H1 (cell line): Measurements from ENCODE around the gene SOX2. TPM values are rescaled to one million over a fixed set of nuclear protein-coding genes. Genes with fewer than 3 reads are reported as not detected.

Source experiments
- CTCF ChIA-PET: fragments of 300-600 bp; sonication (Branson Sonifier 250); formaldehyde crosslinking; loops from one replicate; lab custom pipeline; 2021; ENCODE audit not compliant: partially characterized antibody; lab: Charles Lee
- POLR2A ChIA-PET: fragments of 300-600 bp; sonication (Branson Sonifier 250); formaldehyde crosslinking; loops from one replicate; lab custom pipeline; 2021; ENCODE audit warnings: inconsistent platforms; ENCODE audit not compliant: partially characterized antibody; lab: Charles Lee
- DNase-seq, 2 experiments: peaks; one replicate each; pipeline versions ENCODE4 v3.0.0 to v3.0.0-alpha.2; 2010 to 2022; ENCODE audit warnings: low spot score in 2 of 2, low read depth in 1 of 2, mixed read lengths in 1 of 2
- FAIRE-seq: peaks from 2 replicates; lab custom pipeline; 2011; peaks lifted over from hg19 to GRCh38; lab: Jason Lieb, UNC
- H2AFZ ChIP-seq: 2 replicates; pipeline ENCODE4 v1.8.1; 2012; ENCODE audit warnings: low read length, inconsistent platforms
- H2AK5ac ChIP-seq: 2 replicates; pipeline ENCODE4 v1.6.1; 2013; ENCODE audit warnings: low read depth, low read length
- H2BK120ac ChIP-seq: replicated peaks from 2 replicates; pipeline ENCODE3; 2013; ENCODE audit warnings: low read depth, low read length, inconsistent platforms
- H2BK12ac ChIP-seq: 2 replicates; pipeline ENCODE4 v1.6.1; 2013; ENCODE audit warnings: low read depth, low read length
- H2BK15ac ChIP-seq: 2 replicates; pipeline ENCODE4 v1.6.1; 2013; ENCODE audit warnings: low read length
- H2BK20ac ChIP-seq: 2 replicates; pipeline ENCODE4 v1.6.1; 2013; ENCODE audit warnings: low read length
- H2BK5ac ChIP-seq: 2 replicates; pipeline ENCODE4 v1.6.1; 2013; ENCODE audit warnings: low read depth, low read length
- H3K14ac ChIP-seq: 2 replicates; pipeline ENCODE4 v1.6.1; 2013; ENCODE audit warnings: inconsistent platforms; ENCODE audit not compliant: insufficient read length
- H3K18ac ChIP-seq: 2 replicates; pipeline ENCODE4 v1.6.1; 2013; ENCODE audit warnings: low read length; ENCODE audit errors: extremely low read depth
- H3K23ac ChIP-seq: 2 replicates; pipeline ENCODE4 v1.6.1; 2013; ENCODE audit warnings: inconsistent platforms; ENCODE audit not compliant: insufficient read length
- H3K23me2 ChIP-seq: 2 replicates; pipeline ENCODE4 v1.6.1; 2013; ENCODE audit warnings: low read depth, low read length
- H3K27ac ChIP-seq: 2 replicates; pipeline ENCODE4 v1.6.1; 2011; ENCODE audit warnings: low read depth, low read length, inconsistent platforms
- H3K27me3 ChIP-seq, 4 experiments: replicated peaks in 1 of 4; 1 replicate in 1 of 4; 2 replicates in 3 of 4; pipeline versions ENCODE4 v1.6.1 to v1.8.1; 2011 to 2013; ENCODE audit warnings: low read length in 3 of 4, mild to moderate bottlenecking in 3 of 4, inconsistent platforms in 2 of 4, mixed read lengths in 2 of 4, moderate library complexity in 1 of 4; ENCODE audit not compliant: control insufficient read depth in 3 of 4, insufficient read depth in 3 of 4; ENCODE audit errors: extremely low read depth in 1 of 4
- H3K36me3 ChIP-seq, 4 experiments: 2 replicates each; pipeline versions ENCODE4 v1.6.1 to v1.8.1; 2011 to 2013; ENCODE audit warnings: mild to moderate bottlenecking in 4 of 4, low read length in 3 of 4, moderate library complexity in 2 of 4, control low read depth in 1 of 4, inconsistent platforms in 1 of 4; ENCODE audit not compliant: insufficient read depth in 4 of 4, control insufficient read depth in 2 of 4
- H3K4ac ChIP-seq: replicated peaks from 2 replicates; pipeline ENCODE3; 2013; ENCODE audit warnings: low read length, low read depth, mixed read lengths, inconsistent platforms; ENCODE audit not compliant: insufficient read length
- H3K4me1 ChIP-seq, 4 experiments: replicated peaks in 1 of 4; 1 replicate in 1 of 4; 2 replicates in 3 of 4; pipeline versions ENCODE4 v1.6.1 to v1.8.1; 2011 to 2013; ENCODE audit warnings: low read length in 3 of 4, inconsistent platforms in 2 of 4, mixed read lengths in 1 of 4; ENCODE audit not compliant: insufficient read depth in 4 of 4, control insufficient read depth in 3 of 4
- H3K4me2 ChIP-seq, 2 experiments: 2 replicates each; pipeline versions ENCODE4 v1.6.1 to v1.8.1; 2011 to 2013; ENCODE audit warnings: low read depth in 2 of 2, low read length in 2 of 2, control low read depth in 1 of 2, inconsistent platforms in 1 of 2, mild to moderate bottlenecking in 1 of 2; ENCODE audit not compliant: insufficient read depth in 1 of 2
- H3K4me3 ChIP-seq, 4 experiments: fragments of 200-600, 300-600 bp in 1 of 4; sonication (generic), shearing (Covaris generic), sonication (Bioruptor Twin) in 1 of 4; 2 replicates each; pipeline versions ENCODE4 v1.5.1 to v1.8.1; 2011 to 2016; ENCODE audit warnings: low read length in 4 of 4, low read depth in 3 of 4, control low read depth in 2 of 4, inconsistent platforms in 2 of 4, mild to moderate bottlenecking in 2 of 4, mixed read lengths in 1 of 4, moderate library complexity in 1 of 4; ENCODE audit not compliant: insufficient read depth in 2 of 4; ENCODE audit errors: extremely low read depth in 1 of 4
- H3K56ac ChIP-seq: replicated peaks from 2 replicates; pipeline ENCODE3; 2013; ENCODE audit warnings: low read depth, mild to moderate bottlenecking, mixed read lengths, low read length, inconsistent platforms; ENCODE audit not compliant: insufficient read length
- H3K79me1 ChIP-seq: 2 replicates; pipeline ENCODE4 v1.6.1; 2013; ENCODE audit warnings: low read depth, low read length, control low read depth
- H3K79me2 ChIP-seq, 2 experiments: 2 replicates each; pipeline versions ENCODE4 v1.6.1 to v1.8.1; 2012 to 2013; ENCODE audit warnings: low read length in 2 of 2, mild to moderate bottlenecking in 2 of 2, inconsistent platforms in 1 of 2; ENCODE audit not compliant: insufficient read depth in 2 of 2, control insufficient read depth in 1 of 2
- H3K9ac ChIP-seq, 4 experiments: replicated peaks in 1 of 4; 1 replicate in 1 of 4; 2 replicates in 3 of 4; pipeline versions ENCODE4 v1.6.1 to v1.8.1; 2011 to 2013; ENCODE audit warnings: low read depth in 3 of 4, low read length in 3 of 4, control low read depth in 2 of 4, mild to moderate bottlenecking in 2 of 4, moderate library complexity in 2 of 4, inconsistent platforms in 1 of 4; ENCODE audit errors: extremely low read depth in 1 of 4
- H3K9me3 ChIP-seq, 2 experiments: 2 replicates each; pipeline versions ENCODE4 v1.6.1 to v1.8.1; 2012 to 2013; ENCODE audit warnings: mild to moderate bottlenecking in 2 of 2, moderate library complexity in 2 of 2, control low read depth in 1 of 2, inconsistent platforms in 1 of 2, low read depth in 1 of 2, low read length in 1 of 2, mixed read lengths in 1 of 2; ENCODE audit not compliant: insufficient read depth in 2 of 2
- H4K20me1 ChIP-seq, 2 experiments: replicated peaks in 1 of 2; 2 replicates each; pipeline versions ENCODE3 to v1.8.1; 2011 to 2013; ENCODE audit warnings: inconsistent platforms in 2 of 2, low read length in 2 of 2, mild to moderate bottlenecking in 1 of 2; ENCODE audit not compliant: insufficient read depth in 2 of 2, control insufficient read depth in 1 of 2
- H4K5ac ChIP-seq: 2 replicates; pipeline ENCODE4 v1.6.1; 2013; ENCODE audit warnings: low read length, low read depth, mixed read lengths, inconsistent platforms; ENCODE audit not compliant: insufficient read length
- H4K8ac ChIP-seq: 2 replicates; pipeline ENCODE4 v1.8.0; 2013; ENCODE audit warnings: mild to moderate bottlenecking, moderate library complexity, low read length, inconsistent platforms; ENCODE audit not compliant: insufficient read depth; ENCODE audit errors: extremely low read depth
- H4K91ac ChIP-seq: replicated peaks from 2 replicates; pipeline ENCODE3; 2013; ENCODE audit warnings: low read length, mixed read lengths, inconsistent platforms; ENCODE audit not compliant: insufficient read length
- EZH2 ChIP-seq: fragments of 200-600 bp; sonication (generic); IDR thresholded peaks from 2 replicates; pipeline ENCODE4 v1.7.1; 2012; ENCODE audit warnings: low read depth, mild to moderate bottlenecking, moderate library complexity, low read length, inconsistent platforms; ENCODE audit not compliant: severe bottlenecking
- HDAC2 ChIP-seq, 2 experiments: fragments of 300-600 bp in 1 of 2; sonication (generic) in 1 of 2; IDR thresholded peaks; 2 replicates each; pipeline ENCODE4 v1.6.1; 2011 to 2012; ENCODE audit warnings: low read depth in 2 of 2, low read length in 2 of 2, mild to moderate bottlenecking in 2 of 2, moderate library complexity in 2 of 2, borderline replicate concordance in 1 of 2, inconsistent platforms in 1 of 2
- HDAC6 ChIP-seq: IDR thresholded peaks from one replicate; pipeline ENCODE4 v1.7.1; 2012; ENCODE audit warnings: low read depth, mild to moderate bottlenecking, inconsistent platforms, low read length, moderate library complexity
- KDM5A ChIP-seq: fragments of 200-600 bp; IDR thresholded peaks from 2 replicates; pipeline ENCODE4 v1.7.1; 2012; ENCODE audit warnings: mild to moderate bottlenecking, low read length, inconsistent platforms, mixed read lengths
- MAFK ChIP-seq: IDR thresholded peaks from 2 replicates; pipeline ENCODE4 v1.6.1; 2012; ENCODE audit warnings: low read depth, mild to moderate bottlenecking, improper control_type of control experiment, low read length
- NANOG ChIP-seq: IDR thresholded peaks from 2 replicates; pipeline ENCODE4 v1.6.1; 2011; ENCODE audit warnings: low read length, low read depth, mild to moderate bottlenecking, inconsistent platforms; ENCODE audit not compliant: insufficient read depth, poor library complexity, severe bottlenecking
- NRF1 ChIP-seq: IDR thresholded peaks from 2 replicates; pipeline ENCODE4 v1.6.1; 2011; ENCODE audit warnings: mild to moderate bottlenecking, low read depth, low read length, improper control_type of control experiment
- POU5F1 ChIP-seq: IDR thresholded peaks from 2 replicates; pipeline ENCODE4 v1.6.1; 2011; ENCODE audit warnings: low read depth, mild to moderate bottlenecking, low read length, moderate library complexity
- RXRA ChIP-seq: IDR thresholded peaks from 2 replicates; pipeline ENCODE4 v1.6.1; 2011; ENCODE audit warnings: low read depth, mild to moderate bottlenecking, low read length, moderate library complexity; ENCODE audit not compliant: insufficient read depth
- SAP30 ChIP-seq: fragments of 300-600 bp; sonication (generic); IDR thresholded peaks from 2 replicates; pipeline ENCODE4 v1.7.1; 2012; ENCODE audit warnings: low read length, moderate library complexity, mild to moderate bottlenecking, inconsistent platforms; ENCODE audit not compliant: insufficient read depth, insufficient replicate concordance
- SIRT6 ChIP-seq: IDR thresholded peaks from one replicate; pipeline ENCODE4 v1.7.1; 2012; ENCODE audit warnings: low read length, inconsistent platforms
- SIX5 ChIP-seq: IDR thresholded peaks from 2 replicates; pipeline ENCODE4 v1.6.1; 2011; ENCODE audit warnings: mild to moderate bottlenecking, low read depth, low read length
- TAF7 ChIP-seq: optimal IDR thresholded peaks from 2 replicates; pipeline ENCODE3; 2011; ENCODE audit warnings: low read depth, mild to moderate bottlenecking, inconsistent platforms, low read length, moderate library complexity, borderline replicate concordance
- WGBS, 2 experiments: shearing (Covaris generic) in 1 of 2; methylation state at CpG; one replicate each; pipeline versions ENCODE4 v1.1.6 to v1.1.7; 2013 to 2015; ENCODE audit warnings: low lambda C conversion rate in 2 of 2, mixed read lengths in 2 of 2, inconsistent platforms in 1 of 2, low coverage in 1 of 2, missing lambda C conversion rate in 1 of 2; ENCODE audit not compliant: insufficient replicate concordance in 2 of 2, insufficient coverage in 1 of 2, insufficient read length in 1 of 2; ENCODE audit errors: extremely low coverage in 1 of 2, missing lambda C conversion rate in 1 of 2; 5-methylcytosine and 5-hydroxymethylcytosine counted together
- polyA plus RNA-seq, 7 experiments: library from polyadenylated mRNA; depleted of rRNA in 3 of 7; stranded (reverse) in 5 of 7; unstranded in 2 of 7; fragments of >200 nt in 5 of 7; fragments of 200-250 nt in 2 of 7; gene quantifications; 1 replicate in 5 of 7; 2 replicates in 1 of 7; 4 replicates in 1 of 7; pipeline versions ENCODE4 v1.2.1 to v1.2.3, GENCODE V29; 2011 to 2013; ENCODE audit warnings: missing spikeins in 2 of 7, mixed read lengths in 2 of 7
- total RNA-seq: library from RNA; stranded (reverse); fragmentation: NEBNext Ultra II Directional; extraction: Animal tissue kit (Norgen Biotek cat#: 25700); gene quantifications from 2 replicates; pipeline ENCODE4 v1.2.1, GENCODE V29; 2021

The SOX2 gene
- total and polyA plus RNA-seq, 2 of the 8 experiments (the other 6 are each of a cell fraction or from before 2014, with no cell fraction given): 149 to 247 TPM

DNA sequence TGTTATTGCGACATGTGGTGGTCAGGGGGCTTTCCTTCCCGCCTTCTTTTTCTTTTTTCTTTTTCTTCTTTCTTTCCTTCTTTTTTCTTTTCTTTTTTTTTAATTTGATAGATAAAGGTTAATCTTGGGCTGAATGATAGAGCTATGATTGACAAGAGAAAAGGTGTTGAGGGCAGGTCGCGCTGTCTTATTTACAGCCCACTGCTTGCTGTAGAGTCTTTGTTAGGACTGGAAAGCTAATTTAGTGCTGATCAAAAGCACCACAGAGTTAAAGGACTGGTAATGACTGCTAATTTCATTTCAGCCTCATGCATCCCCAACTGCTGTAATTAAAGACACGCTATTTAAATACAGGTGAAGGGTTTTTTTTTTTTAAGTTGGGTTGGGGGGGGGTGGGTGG, 10.6 kb upstream of the SOX2 start:
- H3K4me1 ChIP-seq: peaks cover 19 to 42% (median 33%) of the 10 kb centered on the region in 4 experiments
- no peak overlapping the region for H3K14ac ChIP-seq
- H3K4me3 ChIP-seq: peak overlapping the region; percentile 3 to 51 (median 14); a peak in 5 of 8 replicates
- H2BK12ac ChIP-seq: no peak overlapping the region
- H2BK20ac ChIP-seq: 0 out of 2 replicates have a peak overlapping the region, but pooled peaks have one; percentile 43
- no peak overlapping the region for H2BK15ac ChIP-seq
- H3K18ac ChIP-seq: no peak overlapping the region
- H3K79me2 ChIP-seq: no peaks in the 10 kb centered on the region
- H2AFZ ChIP-seq: no peak overlapping the region
- ChIA-PET POLR2A (interaction anchor here (0.6 to 2.4 kb wide), 4 partner anchors 10 to 82 kb away, joined by 3 to 11 read pairs (median 4); no protein-coding TSS in a partner anchor), CTCF (interaction anchor here (0.6 to 4.6 kb wide), 55 partner anchors 10 to 985 kb away, joined by 3 to 38 read pairs (median 4); no protein-coding TSS in a partner anchor)
- no peak overlapping the region for H4K8ac ChIP-seq
- no peak overlapping the region for H3K27ac ChIP-seq
- H3K79me1 ChIP-seq: no peaks in the 10 kb centered on the region
- H2AK5ac ChIP-seq: no peak overlapping the region
- DNase-seq: no peak
- H3K27me3 ChIP-seq: peaks cover 3 to 40% (median 27%) of the 10 kb centered on the region in 4 experiments
- H3K9ac ChIP-seq: no peak overlapping the region
- FAIRE-seq: no peak
- no peak overlapping the region for H3K23ac ChIP-seq
- H3K4ac ChIP-seq: no peak overlapping the region
- H3K23me2 ChIP-seq: peaks cover 19% of the 10 kb centered on the region
- H4K91ac ChIP-seq: no peak overlapping the region
- 32% methylated on average over 5 of the region's 5 CpGs; no CpG with 5 or more reads in 1 of the 2 experiments for WGBS, 2 experiments
- no peak overlapping the region for H3K56ac ChIP-seq
- no peak overlapping the region for H2BK120ac ChIP-seq
- TF ChIP-seq NANOG: no peak
- TF ChIP-seq RXRA: no peak
- TF ChIP-seq HDAC6: no peak
- no peak for TF ChIP-seq NRF1
- no peak for TF ChIP-seq POU5F1
- TF ChIP-seq EZH2: no peak
- no peak for TF ChIP-seq MAFK
- no peak for TF ChIP-seq KDM5A
- no peak for TF ChIP-seq SIRT6
- TF ChIP-seq TAF7: no peak
- TF ChIP-seq SAP30: no peak
- TF ChIP-seq SIX5: no peak
- TF ChIP-seq HDAC2 (IDR thresholded peaks at IDR 0.05; ENCODE audit: borderline replicate concordance in 1 of 2, low read depth in 2 of 2, low read length in 2 of 2): no peak
- TF ChIP-seq, all 59 proteins: peak for 0
- no peaks in the 10 kb centered on the region for H3K36me3 ChIP-seq
- H3K4me2 ChIP-seq: peak overlapping the region; percentile 66 to 86
- H2BK5ac ChIP-seq: no peak overlapping the region
- H4K20me1 ChIP-seq: no peaks in the 10 kb centered on the region
- H4K5ac ChIP-seq: no peak overlapping the region
- no peaks in the 10 kb centered on the region for H3K9me3 ChIP-seq
